Stimulated activated CD4-positive, alpha-beta T cell treated with anti-CD3 and anti-CD28 coated beads, TNF-alpha, amount 100 ng/mL, for 24 hours (primary cell): ENCODE data around the gene NBEA.

ENCODE experiments used
- DNase-seq, 3 experiments: peaks; one replicate each; pipeline ENCODE4 v3.0.0-alpha.2; 2020; ENCODE audit warnings: low read depth in 3 of 3

Gene NBEA

GRCh38 chr13:35567406-35567980 is 625.4 kb downstream of the NBEA start:
- DNase-seq, result no peak

GRCh38 chr13:35573639-35574038 is 631.6 kb downstream of the NBEA start:
- DNase-seq, result no peak

GRCh38 chr13:35592457-35592856 is 650.4 kb downstream of the NBEA start:
- no peak for DNase-seq

- no peak for DNase-seq
Observed at GRCh38 chr13:35593651-35594050, 651.6 kb downstream of the NBEA start.

- DNase-seq, result no peak
Observed at GRCh38 chr13:35594096-35594495, 652.0 kb downstream of the NBEA start.

GRCh38 chr13:35595181-35595580 is 653.1 kb downstream of the NBEA start:
- no peak for DNase-seq

- no peak for DNase-seq
Observed at GRCh38 chr13:35596321-35597030, 654.4 kb downstream of the NBEA start.

- no peak for DNase-seq
Observed at GRCh38 chr13:35597451-35597850, 655.4 kb downstream of the NBEA start.

- DNase-seq, result no peak
Observed at GRCh38 chr13:35598233-35598632, 656.2 kb downstream of the NBEA start.

GRCh38 chr13:35598790-35599369 is 656.8 kb downstream of the NBEA start:
- no peak for DNase-seq

- DNase-seq, result no peak
Observed at GRCh38 chr13:35599384-35599783, 657.3 kb downstream of the NBEA start.

GRCh38 chr13:35600137-35600536 is 658.1 kb downstream of the NBEA start:
- no peak for DNase-seq

GRCh38 chr13:35603593-35604285 is 661.7 kb downstream of the NBEA start:
- no peak for DNase-seq

- no peak for DNase-seq
Observed at GRCh38 chr13:35614666-35615065, 672.6 kb downstream of the NBEA start.

GRCh38 chr13:35617420-35617819 is 675.4 kb downstream of the NBEA start:
- DNase-seq, result no peak

GRCh38 chr13:35618565-35619083 is 676.6 kb downstream of the NBEA start:
- DNase-seq, result no peak

- no peak for DNase-seq
Observed at GRCh38 chr13:35621989-35622388, 679.9 kb downstream of the NBEA start.

GRCh38 chr13:35629026-35629425 is 687.0 kb downstream of the NBEA start:
- DNase-seq, result no peak

GRCh38 chr13:35630551-35631275 is 688.6 kb downstream of the NBEA start:
- DNase-seq, result no peak

- DNase-seq, result no peak
Observed at GRCh38 chr13:35631666-35632065, 689.6 kb downstream of the NBEA start.

- no peak for DNase-seq
Observed at GRCh38 chr13:35643625-35644024, 701.6 kb downstream of the NBEA start.
